ENCODE data around the gene MTMR3.

DNA sequence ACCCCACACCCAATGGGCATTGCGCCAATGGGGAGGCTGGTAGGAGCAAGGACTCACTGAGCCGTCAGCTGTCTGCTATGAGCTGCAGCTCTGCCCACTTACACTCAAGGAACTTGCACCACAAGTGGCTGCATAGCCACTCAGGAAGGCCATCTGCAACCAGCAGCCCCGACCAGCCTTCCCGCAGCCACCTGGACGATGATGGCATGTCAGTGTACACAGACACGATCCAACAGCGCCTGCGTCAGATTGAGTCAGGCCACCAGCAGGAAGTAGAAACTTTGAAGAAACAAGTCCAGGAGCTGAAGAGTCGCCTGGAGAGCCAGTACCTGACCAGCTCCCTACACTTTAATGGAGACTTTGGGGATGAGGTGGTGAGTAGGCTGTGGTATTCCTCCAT is 137.5 kb downstream of the MTMR3 start:
- no peak for TF ChIP-seq EZH2 (IDR thresholded peaks at IDR 0.05; ENCODE audit: insufficient read depth, poor library complexity, severe bottlenecking)
- no peak for TF ChIP-seq EZH2phosphoT487 (IDR thresholded peaks at IDR 0.05; ENCODE audit: insufficient read depth, low read depth)

Measured in GM23248 (cell line).